ENCODE data around the gene PRDM16. TPM values are rescaled to one million over a fixed set of nuclear protein-coding genes. Genes with fewer than 3 reads are reported as not detected.

PRDM16 gene
- total RNA-seq, 1 experiment from 2014 or later = 6.1 TPM

- Histone ChIP-seq H3K4me1 (ENCODE audit: control insufficient read depth in 1 of 2, insufficient read depth in 2 of 2, low read length in 2 of 2) (no peaks in the 10 kb centered on the region), H3K9ac (ENCODE audit: low read length) (no peak overlapping the region), H3K9me3 (ENCODE audit: control insufficient read depth in 1 of 2, insufficient read depth in 1 of 2, low read depth in 1 of 2, low read length in 2 of 2) (peaks cover 0 to 3% of the 10 kb centered on the region in 2 experiments; a peak in 1 of 4 replicates), H2AFZ (ENCODE audit: low read depth, low read length, poor library complexity, severe bottlenecking) (no peak overlapping the region), H4K20me1 (ENCODE audit: insufficient read depth) (no peaks in the 10 kb centered on the region), H3K36me3 (ENCODE audit: control insufficient read depth in 1 of 2, insufficient read depth in 2 of 2, low read length in 2 of 2) (no peaks in the 10 kb centered on the region), H3K4me2 (ENCODE audit: low read length) (no peak overlapping the region), H3K27ac (ENCODE audit: low read depth, low read length) (no peak overlapping the region), H3K27me3 (ENCODE audit: insufficient read depth, low read length) (no peaks in the 10 kb centered on the region), H3K79me2 (ENCODE audit: insufficient read depth, low read length) (no peaks in the 10 kb centered on the region), H3K4me3 (replicated peaks in 1 of 2; ENCODE audit: low read depth in 1 of 2, low read length in 2 of 2) (no peak overlapping the region), H3K9me2 (ENCODE audit: insufficient read depth) (no peaks in the 10 kb centered on the region)
- no TSS peak for BruUV-seq (replicated peaks)
- ChIA-PET POLR2A (no interaction called here), CTCF (no interaction called here), RAD21 (ENCODE audit: low non-redundant PET in 1 of 2, low total read pairs in 2 of 2, uncharacterized antibody in 2 of 2, unreplicated experiment in 2 of 2) (no interaction called here)
- intact Hi-C loops (cut with micrococcal nuclease) = no loop called here
- no peak for TF ChIP-seq SIN3A (IDR thresholded peaks at IDR 0.05; ENCODE audit: low read depth)
- no peak for TF ChIP-seq TCF7L2 (IDR thresholded peaks at IDR 0.05; ENCODE audit: borderline replicate concordance, extremely low read depth, insufficient read depth, insufficient read length)
- TF ChIP-seq EGR1 (IDR thresholded peaks at IDR 0.05; ENCODE audit: low read depth) = no peak
- TF ChIP-seq ELF1 (IDR thresholded peaks at IDR 0.05; ENCODE audit: borderline replicate concordance, low read depth) = no peak
- TF ChIP-seq, protein P1, sequence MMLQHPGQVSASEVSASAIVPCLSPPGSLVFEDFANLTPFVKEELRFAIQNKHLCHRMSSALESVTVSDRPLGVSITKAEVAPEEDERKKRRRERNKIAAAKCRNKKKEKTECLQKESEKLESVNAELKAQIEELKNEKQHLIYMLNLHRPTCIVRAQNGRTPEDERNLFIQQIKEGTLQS (IDR thresholded peaks at IDR 0.05) = no peak
- no peak for TF ChIP-seq ZBTB33 (IDR thresholded peaks at IDR 0.05; ENCODE audit: extremely low read depth, insufficient replicate concordance, low read length)
- TF ChIP-seq EZH2phosphoT487 (IDR thresholded peaks at IDR 0.05; ENCODE audit: borderline replicate concordance) = no peak
- no peak for TF ChIP-seq CEBPB (IDR thresholded peaks at IDR 0.05; ENCODE audit: low read depth)
- TF ChIP-seq, protein P2, sequence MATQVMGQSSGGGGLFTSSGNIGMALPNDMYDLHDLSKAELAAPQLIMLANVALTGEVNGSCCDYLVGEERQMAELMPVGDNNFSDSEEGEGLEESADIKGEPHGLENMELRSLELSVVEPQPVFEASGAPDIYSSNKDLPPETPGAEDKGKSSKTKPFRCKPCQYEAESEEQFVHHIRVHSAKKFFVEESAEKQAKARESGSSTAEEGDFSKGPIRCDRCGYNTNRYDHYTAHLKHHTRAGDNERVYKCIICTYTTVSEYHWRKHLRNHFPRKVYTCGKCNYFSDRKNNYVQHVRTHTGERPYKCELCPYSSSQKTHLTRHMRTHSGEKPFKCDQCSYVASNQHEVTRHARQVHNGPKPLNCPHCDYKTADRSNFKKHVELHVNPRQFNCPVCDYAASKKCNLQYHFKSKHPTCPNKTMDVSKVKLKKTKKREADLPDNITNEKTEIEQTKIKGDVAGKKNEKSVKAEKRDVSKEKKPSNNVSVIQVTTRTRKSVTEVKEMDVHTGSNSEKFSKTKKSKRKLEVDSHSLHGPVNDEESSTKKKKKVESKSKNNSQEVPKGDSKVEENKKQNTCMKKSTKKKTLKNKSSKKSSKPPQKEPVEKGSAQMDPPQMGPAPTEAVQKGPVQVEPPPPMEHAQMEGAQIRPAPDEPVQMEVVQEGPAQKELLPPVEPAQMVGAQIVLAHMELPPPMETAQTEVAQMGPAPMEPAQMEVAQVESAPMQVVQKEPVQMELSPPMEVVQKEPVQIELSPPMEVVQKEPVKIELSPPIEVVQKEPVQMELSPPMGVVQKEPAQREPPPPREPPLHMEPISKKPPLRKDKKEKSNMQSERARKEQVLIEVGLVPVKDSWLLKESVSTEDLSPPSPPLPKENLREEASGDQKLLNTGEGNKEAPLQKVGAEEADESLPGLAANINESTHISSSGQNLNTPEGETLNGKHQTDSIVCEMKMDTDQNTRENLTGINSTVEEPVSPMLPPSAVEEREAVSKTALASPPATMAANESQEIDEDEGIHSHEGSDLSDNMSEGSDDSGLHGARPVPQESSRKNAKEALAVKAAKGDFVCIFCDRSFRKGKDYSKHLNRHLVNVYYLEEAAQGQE (IDR thresholded peaks at IDR 0.05; ENCODE audit: low read depth) = no peak
- DNase-seq (ENCODE audit: low read depth, low spot score) (no peak), ATAC-seq (no peak)
Observed at GRCh38 chr1:3332662-3333061, 263.7 kb downstream of the PRDM16 start.
